DOHH2 (cell line): Measurements from ENCODE around the gene B4GALT1.

ENCODE experiments used
- CTCF ChIP-seq: fragments of 200-600 bp; sonication (generic); IDR thresholded peaks from one replicate; pipeline ENCODE4 v1.5.1; 2014; ENCODE audit warnings: antibody characterized with exemption, mild to moderate bottlenecking, low read depth, low read length; ENCODE audit not compliant: poor library complexity, severe bottlenecking
- EZH2phosphoT487 ChIP-seq: fragments of 200-600 bp; sonication (generic); IDR thresholded peaks from 2 replicates; pipeline ENCODE4 v1.6.1; 2017; ENCODE audit warnings: borderline replicate concordance, mild to moderate bottlenecking, antibody characterized with exemption, low read length, moderate library complexity, mixed read lengths

GRCh38 chr9:33139421-33140228 lies 27.5 kb downstream of the B4GALT1 start:
- TF ChIP-seq CTCF (no peak), EZH2phosphoT487 (no peak)
